ENCODE data around the gene S1PR2.
A peak's percentile ranks its signal among the peaks of the same experiment; 100 is the strongest.
"Not testable (repeated sequence)": the region's sequence is repeated elsewhere in the genome, so short reads cannot be mapped to it uniquely, and the experiment has no call there.

S1PR2 gene

GRCh38 chr19:10190026-10190425, 41.1 kb downstream of the S1PR2 start:
- no peak for TF ChIP-seq JUND (IDR thresholded peaks at IDR 0.05; ENCODE audit: low read depth)
- in situ Hi-C loops (cut with HindIII; ENCODE audit: low pct_unique_long_range_greater_than_20kb, low sequenced_read_pairs): no loop called here
- DNase-seq (ENCODE audit: low read depth in 1 of 2, low spot score in 1 of 2): no peak

DNA sequence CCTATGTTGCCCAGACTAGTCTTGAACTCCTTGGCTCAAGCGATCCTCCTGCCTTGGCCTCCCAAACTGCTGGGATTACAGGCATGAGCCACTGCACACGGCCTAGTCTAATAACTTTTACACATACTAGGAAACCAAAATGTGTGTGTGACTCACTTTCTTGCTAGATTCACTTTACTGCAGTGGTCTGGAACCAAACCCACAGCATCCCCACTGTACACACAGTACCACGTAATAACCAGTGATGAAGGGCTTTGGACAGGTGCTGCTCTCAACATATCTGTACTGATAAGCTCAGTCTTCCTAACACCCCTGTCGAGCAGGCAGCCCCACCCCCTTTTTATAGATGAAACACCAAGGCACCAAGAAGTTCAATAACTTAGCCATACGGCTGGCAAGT, 41.5 kb downstream of the S1PR2 start:
- in situ Hi-C loops (cut with HindIII; ENCODE audit: low pct_unique_long_range_greater_than_20kb, low sequenced_read_pairs): no loop called here
- DNase-seq (ENCODE audit: low read depth in 1 of 2, low spot score in 1 of 2): no peak
- no peak for TF ChIP-seq JUND (IDR thresholded peaks at IDR 0.05; ENCODE audit: low read depth)

- no peak for DNase-seq (ENCODE audit: low read depth in 1 of 2, low spot score in 1 of 2)
- no peak for TF ChIP-seq JUND (IDR thresholded peaks at IDR 0.05; ENCODE audit: low read depth)
- in situ Hi-C loops (cut with HindIII; ENCODE audit: low pct_unique_long_range_greater_than_20kb, low sequenced_read_pairs): no loop called here
These were observed 43.8 kb downstream of the S1PR2 start for GRCh38 chr19:10187315-10187714.

DNA sequence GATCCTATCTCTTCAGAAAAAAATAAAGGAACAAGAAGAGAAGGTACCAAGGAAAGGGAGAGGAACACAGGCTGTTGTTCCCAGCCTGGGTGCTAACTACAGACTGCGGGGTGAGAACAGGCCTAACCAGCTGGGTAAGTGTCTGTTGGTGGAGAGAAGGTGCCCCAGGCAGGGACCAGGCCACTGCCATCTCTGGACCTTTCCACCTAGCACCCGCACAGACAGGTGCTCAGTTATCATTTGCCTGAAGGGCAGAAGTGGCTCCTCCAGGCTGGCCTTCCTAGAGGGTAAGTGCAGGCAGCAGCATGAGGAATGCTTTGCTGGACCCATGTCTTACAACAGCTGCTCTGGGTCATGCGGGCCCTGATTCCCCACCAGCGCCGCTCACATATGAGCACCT, 46.5 kb downstream of the S1PR2 start:
- DNase-seq (ENCODE audit: low read depth in 1 of 2, low spot score in 1 of 2): peak in 1 of 2 experiments; percentile 80
- in situ Hi-C loops (cut with HindIII; ENCODE audit: low pct_unique_long_range_greater_than_20kb, low sequenced_read_pairs): no loop called here
- no peak for TF ChIP-seq JUND (IDR thresholded peaks at IDR 0.05; ENCODE audit: low read depth)

DNA sequence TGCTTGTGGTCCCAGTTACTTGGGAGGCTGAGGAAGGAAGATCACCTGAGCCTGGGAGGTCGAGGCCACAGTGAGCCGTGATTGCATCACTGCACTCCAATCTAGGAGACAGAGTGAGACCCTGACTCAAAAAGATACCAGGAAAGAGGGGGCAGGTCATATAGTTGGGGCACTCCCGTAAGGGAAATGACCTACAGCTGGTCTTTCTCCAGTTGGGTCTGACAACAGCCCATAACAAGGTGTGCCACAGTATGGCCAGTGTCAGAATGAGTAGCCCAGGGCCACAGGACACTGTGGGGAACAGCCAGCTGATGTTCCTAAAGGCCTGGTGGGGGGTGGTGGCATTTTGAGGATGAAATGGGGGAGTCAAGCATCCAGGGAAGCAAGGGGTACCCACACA, 47.2 kb downstream of the S1PR2 start:
- DNase-seq (ENCODE audit: low read depth in 1 of 2, low spot score in 1 of 2): no peak
- no peak for TF ChIP-seq JUND (IDR thresholded peaks at IDR 0.05; ENCODE audit: low read depth)
- in situ Hi-C loops (cut with HindIII; ENCODE audit: low pct_unique_long_range_greater_than_20kb, low sequenced_read_pairs): no loop called here

- no peak for TF ChIP-seq JUND (IDR thresholded peaks at IDR 0.05; ENCODE audit: low read depth)
- no peak for DNase-seq (ENCODE audit: low read depth in 1 of 2, low spot score in 1 of 2)
- in situ Hi-C loops (cut with HindIII; ENCODE audit: low pct_unique_long_range_greater_than_20kb, low sequenced_read_pairs): no loop called here
These were observed 48.3 kb downstream of the S1PR2 start for GRCh38 chr19:10182847-10183246.

- in situ Hi-C loops (cut with HindIII; ENCODE audit: low pct_unique_long_range_greater_than_20kb, low sequenced_read_pairs): no loop called here
These were observed 49.1 kb downstream of the S1PR2 start for GRCh38 chr19:10182076-10182475.

DNA sequence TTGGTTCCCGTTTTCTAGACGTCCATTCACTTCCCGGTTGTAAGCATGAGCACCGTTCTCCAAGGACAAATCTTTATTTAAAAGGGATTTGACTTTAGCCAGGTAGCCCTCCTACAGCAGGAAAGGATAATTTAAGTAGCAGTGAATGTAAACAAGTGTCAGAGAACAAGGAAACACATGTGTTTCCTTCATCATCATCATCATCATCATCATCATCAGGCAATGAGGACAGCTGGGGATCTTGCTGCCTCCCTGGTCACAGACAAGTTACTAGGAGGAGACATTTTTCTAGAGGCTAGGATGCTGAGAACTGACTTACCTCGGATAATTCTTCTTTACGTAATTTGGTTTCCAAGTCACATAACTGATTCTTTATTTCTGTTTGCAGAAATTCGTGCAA, 50.7 kb downstream of the S1PR2 start:
- no peak for DNase-seq (ENCODE audit: low read depth in 1 of 2, low spot score in 1 of 2)
- no peak for TF ChIP-seq JUND (IDR thresholded peaks at IDR 0.05; ENCODE audit: low read depth)
- in situ Hi-C loops (cut with HindIII; ENCODE audit: low pct_unique_long_range_greater_than_20kb, low sequenced_read_pairs): no loop called here

More at GRCh38 chr19:10182076-10182475, 49.1 kb downstream of the S1PR2 start:
- TF ChIP-seq JUND (IDR thresholded peaks at IDR 0.05; ENCODE audit: low read depth): no peak
- DNase-seq (ENCODE audit: low read depth in 1 of 2, low spot score in 1 of 2): no peak

DNA sequence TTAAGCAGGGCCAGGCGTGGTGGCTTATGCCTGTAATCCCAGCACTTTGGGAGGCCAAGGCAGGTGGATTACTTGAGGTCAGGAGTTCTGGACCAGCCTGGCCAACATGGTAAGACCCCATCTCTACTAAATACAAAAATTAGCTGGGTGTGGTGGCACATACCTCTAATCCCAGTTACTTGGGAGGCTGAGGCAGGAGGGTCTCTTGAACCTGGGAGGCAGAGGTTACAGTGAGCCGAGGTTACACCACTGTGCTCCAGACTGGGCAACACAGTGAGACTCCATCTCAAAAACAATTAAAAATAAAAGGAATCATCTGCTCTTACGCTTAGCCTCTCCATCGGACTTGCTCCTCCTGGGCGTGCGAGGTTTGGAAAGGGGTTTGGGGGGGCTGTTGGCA, 51.1 kb downstream of the S1PR2 start:
- not testable (repeated sequence) for DNase-seq (ENCODE audit: low read depth in 1 of 2, low spot score in 1 of 2)

DNA sequence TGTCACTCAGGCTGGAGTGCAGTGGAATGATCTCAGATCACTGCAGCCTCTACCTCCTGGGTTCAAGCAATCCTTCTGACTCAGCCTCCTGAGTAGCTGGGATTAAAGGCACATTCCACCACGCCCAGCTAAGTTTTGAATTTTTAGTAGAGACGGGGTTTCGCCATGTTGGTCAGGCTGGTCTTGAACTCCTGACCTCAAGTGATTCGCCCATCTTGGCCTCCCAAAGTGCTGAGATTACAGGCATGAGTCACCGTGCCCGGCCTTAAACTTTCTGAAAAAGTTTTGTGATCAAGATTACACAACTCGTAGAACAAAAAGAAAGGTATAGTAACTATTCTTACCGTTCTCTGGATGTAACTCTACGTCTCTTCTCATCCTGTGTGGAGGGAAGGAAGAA, 57.6 kb downstream of the S1PR2 start:
- in situ Hi-C loops (cut with HindIII; ENCODE audit: low pct_unique_long_range_greater_than_20kb, low sequenced_read_pairs): no loop called here
- DNase-seq (ENCODE audit: low read depth in 1 of 2, low spot score in 1 of 2): no peak
- TF ChIP-seq JUND (IDR thresholded peaks at IDR 0.05; ENCODE audit: low read depth): no peak

More for the DNA sequence above, 51.1 kb downstream of the S1PR2 start:
- in situ Hi-C loops (cut with HindIII; ENCODE audit: low pct_unique_long_range_greater_than_20kb, low sequenced_read_pairs): not testable (repeated sequence)

Measured in T47D (cell line).